Activated CD8-positive, alpha-beta memory T cell treated with anti-CD3 and anti-CD28 coated beads, Interleukin-2, amount 50 U/mL, for 24 hours (primary cell): ENCODE results near the gene RNASE9.
"Not testable (repeated sequence)": the region's sequence is repeated elsewhere in the genome, so short reads cannot be mapped to it uniquely, and the experiment has no call there.

Experiments used
- DNase-seq: peaks from one replicate; pipeline ENCODE4 v3.0.0-alpha.2; 2020; ENCODE audit errors: extremely low read depth

The RNASE9 gene

DNA sequence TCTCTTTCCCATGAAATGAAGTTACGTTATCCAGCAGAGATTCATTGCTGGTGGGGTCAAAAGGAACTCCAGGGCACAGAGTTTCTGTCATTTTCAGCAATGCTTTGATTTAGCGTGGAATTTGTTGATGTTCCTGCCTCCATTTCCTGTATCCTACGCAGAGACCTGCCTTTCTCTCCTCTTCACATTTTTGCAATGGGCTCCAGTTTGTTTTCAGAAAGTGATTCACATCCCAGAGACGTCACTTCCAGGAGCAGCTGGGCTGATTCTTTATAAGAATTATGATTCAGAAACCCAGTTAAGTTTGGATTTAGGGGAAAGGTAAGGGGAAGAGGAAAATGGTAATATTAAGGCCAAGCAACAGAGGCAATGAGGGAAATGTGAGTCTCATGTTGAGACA is 43.9 kb downstream of the RNASE9 start:
- DNase-seq: no peak

DNA sequence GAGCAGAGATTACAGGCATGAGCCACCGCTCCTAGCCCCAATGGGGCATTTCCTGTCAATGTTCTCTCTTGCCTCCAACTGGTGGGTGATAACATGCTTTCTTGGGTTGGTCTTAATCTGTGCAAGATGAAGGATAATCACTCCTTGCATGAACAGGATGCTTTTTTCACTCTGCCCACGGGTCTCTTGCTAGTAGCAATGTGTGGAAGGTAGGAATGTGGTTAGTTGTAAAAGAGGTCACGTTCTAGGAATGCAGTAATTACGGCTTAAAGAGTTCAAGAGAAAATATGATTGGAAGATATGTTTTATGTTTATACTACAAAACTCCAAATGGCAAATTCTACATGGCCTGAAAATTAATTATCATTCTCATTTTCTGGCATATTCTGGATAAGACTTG is 45.0 kb downstream of the RNASE9 start:
- no peak for DNase-seq

DNA sequence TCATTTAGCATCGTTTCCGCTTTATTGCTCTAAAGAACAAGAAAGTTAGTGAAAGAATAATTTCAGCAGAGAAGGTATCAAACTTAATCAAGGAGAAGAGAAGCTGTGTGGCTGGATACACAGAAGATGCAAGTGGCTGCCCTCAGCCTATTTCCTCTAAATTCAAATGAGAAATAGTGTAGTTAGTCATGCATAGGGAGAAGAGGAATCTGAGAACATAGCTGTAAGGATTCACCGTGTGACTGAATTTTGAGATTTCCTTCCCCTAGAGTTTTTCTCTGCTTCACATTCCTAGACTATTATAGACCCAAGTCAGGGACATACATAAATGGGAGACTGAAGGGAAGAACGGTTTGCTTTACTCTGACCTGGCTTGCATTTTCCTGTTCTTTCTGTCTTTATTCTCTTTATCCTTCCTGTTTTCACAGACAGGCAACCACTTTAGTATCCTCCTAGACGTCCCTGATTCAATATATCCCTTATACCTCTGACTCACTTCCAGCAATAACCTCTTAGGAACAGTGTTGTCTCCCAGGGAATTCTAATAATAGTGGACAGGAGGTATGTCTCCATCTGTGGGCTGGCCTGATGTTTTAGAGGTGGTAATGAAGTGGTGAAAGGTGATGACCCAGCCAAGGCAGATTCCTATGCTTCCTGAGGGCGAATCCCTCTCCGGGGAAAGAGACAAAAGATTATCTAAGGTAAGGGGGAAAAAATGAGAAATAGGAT is 48.5 kb downstream of the RNASE9 start:
- DNase-seq: no peak

DNA sequence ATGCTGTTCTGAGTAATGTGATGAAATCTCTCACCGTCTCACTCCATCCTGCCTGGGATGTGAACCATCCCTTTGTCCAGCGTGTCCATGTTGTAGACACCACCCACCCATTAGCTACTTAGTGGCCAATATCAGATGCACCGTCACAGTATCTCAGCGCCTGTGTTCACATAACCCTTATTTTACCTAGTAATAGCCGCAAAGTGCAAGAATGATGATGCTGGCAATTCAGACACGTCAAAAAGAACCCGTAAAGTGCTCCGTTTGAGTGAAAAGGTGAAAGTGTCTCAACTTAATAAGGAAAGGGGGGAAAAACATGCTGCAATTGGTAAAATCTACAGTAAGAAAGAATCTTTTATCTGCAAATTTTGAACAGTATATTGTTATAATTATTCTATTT is 52.5 kb downstream of the RNASE9 start:
- DNase-seq: no peak

DNA sequence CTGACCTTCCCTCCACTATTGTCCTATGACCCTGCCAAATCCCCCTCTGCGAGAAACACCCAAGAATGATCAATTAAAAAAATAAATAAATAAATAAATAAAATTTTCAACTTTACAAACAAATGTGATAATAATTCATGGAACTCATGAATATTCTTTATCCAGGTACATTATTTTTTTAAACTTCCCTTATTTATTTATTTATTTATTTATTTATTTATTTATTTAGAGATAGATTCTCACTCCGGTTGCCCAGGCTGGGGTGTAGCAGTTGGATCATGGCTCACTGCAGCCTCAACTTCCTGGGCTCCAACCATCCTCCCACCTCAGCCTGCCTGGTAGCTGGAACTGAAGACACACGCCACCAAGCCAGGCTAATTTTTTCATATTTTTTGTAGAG is 53.3 kb downstream of the RNASE9 start:
- not testable (repeated sequence) for DNase-seq

DNA sequence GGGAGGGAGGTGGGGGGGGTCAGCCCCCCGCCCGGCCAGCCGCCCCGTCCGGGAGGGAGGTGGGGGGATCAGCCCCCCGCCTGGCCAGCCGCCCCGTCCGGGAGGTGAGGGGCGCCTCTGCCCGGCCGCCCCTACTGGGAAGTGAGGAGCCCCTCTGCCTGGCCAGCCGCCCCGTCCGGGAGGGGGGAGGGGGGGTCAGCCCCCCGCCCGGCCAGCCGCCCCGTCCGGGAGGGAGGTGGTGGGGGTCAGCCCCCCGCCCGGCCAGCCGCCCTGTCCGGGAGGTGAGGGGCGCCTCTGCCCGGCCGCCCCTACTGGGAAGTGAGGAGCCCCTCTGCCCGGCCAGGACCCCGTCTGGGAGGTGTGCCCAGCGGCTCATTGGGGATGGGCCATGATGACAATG is 54.1 kb downstream of the RNASE9 start:
- DNase-seq: not testable (repeated sequence)

DNA sequence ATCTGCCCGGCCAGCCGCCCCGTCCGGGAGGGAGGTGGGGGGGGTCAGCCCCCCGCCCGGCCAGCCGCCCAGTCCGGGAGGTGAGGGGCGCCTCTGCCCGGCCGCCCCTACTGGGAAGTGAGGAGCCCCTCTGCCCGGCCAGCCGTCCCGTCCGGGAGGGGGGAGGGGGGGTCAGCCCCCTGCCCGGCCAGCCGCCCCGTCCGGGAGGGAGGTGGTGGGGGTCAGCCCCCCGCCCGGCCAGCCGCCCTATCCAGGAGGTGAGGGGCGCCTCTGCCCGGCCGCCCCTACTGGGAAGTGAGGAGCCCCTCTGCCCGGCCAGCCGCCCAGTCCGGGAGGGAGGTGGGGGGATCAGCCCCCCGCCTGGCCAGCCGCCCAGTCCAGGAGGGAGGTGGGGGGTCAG is 54.6 kb downstream of the RNASE9 start:
- DNase-seq: not testable (repeated sequence)
